SK-N-SH treated with all-trans-retinoic acid at 6 μM for 48 hours (cell line): ENCODE results near the gene PJA2.

Experiments used
- ATAC-seq: fragments of 200-7000 bp; cut with Tn5 transposase; 3 replicates; pipeline ENCODE4 v1.9.1; 2020; ENCODE audit warnings: mild to moderate bottlenecking, moderate library complexity
- ARNTL ChIP-seq: fragments of 450-650 bp; formaldehyde crosslinking; IDR thresholded peaks from 2 replicates; pipeline ENCODE4 v1.5.0; 2020; ENCODE audit warnings: low read depth, mild to moderate bottlenecking, moderate library complexity, borderline replicate concordance
- BACH2 ChIP-seq: fragments of 250-450 bp; sonication (Bioruptor Pico); IDR thresholded peaks from 2 replicates; pipeline ENCODE4 v1.9.0; 2021; ENCODE audit warnings: mild to moderate bottlenecking, borderline replicate concordance
- CSDC2 ChIP-seq: fragments of 250-450 bp; sonication (Bioruptor Pico); IDR thresholded peaks from 2 replicates; pipeline ENCODE4 v1.5.0; 2020; ENCODE audit warnings: mild to moderate bottlenecking, moderate library complexity
- ESRRG ChIP-seq: fragments of 250-450 bp; sonication (Bioruptor Pico); IDR thresholded peaks from 2 replicates; pipeline ENCODE4 v1.6.1; 2021; ENCODE audit warnings: mild to moderate bottlenecking
- GLIS3 ChIP-seq: fragments of 250-450 bp; sonication (Bioruptor Pico); IDR thresholded peaks from 2 replicates; pipeline ENCODE4 v1.5.0; 2020; ENCODE audit warnings: mild to moderate bottlenecking, moderate library complexity
- ISL1 ChIP-seq: fragments of 250-450 bp; sonication (Bioruptor Pico); IDR thresholded peaks from 2 replicates; pipeline ENCODE4 v2.1.2; 2022; ENCODE audit warnings: mild to moderate bottlenecking, moderate library complexity
- OSR1 ChIP-seq: fragments of 250-450 bp; sonication (Bioruptor Pico); IDR thresholded peaks from 2 replicates; pipeline ENCODE4 v1.8.0; 2022; ENCODE audit warnings: moderate library complexity, mild to moderate bottlenecking, inconsistent platforms
- PPARA ChIP-seq: fragments of 250-450 bp; sonication (Bioruptor Pico); IDR thresholded peaks from 2 replicates; pipeline ENCODE4 v1.5.0; 2020; ENCODE audit warnings: mild to moderate bottlenecking, borderline replicate concordance
- RARB ChIP-seq: fragments of 250-450 bp; sonication (Bioruptor Pico); IDR thresholded peaks from 2 replicates; pipeline ENCODE4 v1.8.0; 2021; ENCODE audit warnings: mild to moderate bottlenecking, moderate library complexity
- SNAI2 ChIP-seq: fragments of 250-450 bp; sonication (Bioruptor Pico); IDR thresholded peaks from 2 replicates; pipeline ENCODE4 v1.5.0; 2020; ENCODE audit warnings: mild to moderate bottlenecking, moderate library complexity
- TCF4 ChIP-seq: fragments of 250-450 bp; sonication (Bioruptor Pico); IDR thresholded peaks from 2 replicates; pipeline ENCODE4 v1.8.0; 2021; ENCODE audit warnings: mild to moderate bottlenecking, moderate library complexity, borderline replicate concordance
- TOX ChIP-seq: fragments of 250-450 bp; sonication (Bioruptor Pico); IDR thresholded peaks from 2 replicates; pipeline ENCODE4 v1.8.0; 2021; ENCODE audit warnings: mild to moderate bottlenecking, moderate library complexity, borderline replicate concordance
- ZC3H10 ChIP-seq: fragments of 250-450 bp; sonication (Bioruptor Pico); IDR thresholded peaks from 2 replicates; pipeline ENCODE4 v1.5.1; 2021; ENCODE audit warnings: mild to moderate bottlenecking, moderate library complexity
- ZFP3 ChIP-seq: fragments of 250-450 bp; sonication (Bioruptor Pico); IDR thresholded peaks from 2 replicates; pipeline ENCODE4 v1.5.0; 2020; ENCODE audit warnings: mild to moderate bottlenecking, moderate library complexity
- ZFP30 ChIP-seq: fragments of 450-650 bp; formaldehyde crosslinking; IDR thresholded peaks from 2 replicates; pipeline ENCODE4 v1.5.0; 2022; ENCODE audit warnings: mild to moderate bottlenecking, moderate library complexity
- ZNF565 ChIP-seq: fragments of 450-650 bp; formaldehyde crosslinking; conservative IDR thresholded peaks from 2 replicates; pipeline ENCODE4 v1.5.0; 2020; ENCODE audit warnings: low read depth, mild to moderate bottlenecking, moderate library complexity
- ZNF70 ChIP-seq: fragments of 450-650 bp; formaldehyde crosslinking; IDR thresholded peaks from 2 replicates; pipeline ENCODE4 v1.5.0; 2020; ENCODE audit warnings: mild to moderate bottlenecking, moderate library complexity
- ZNF8 ChIP-seq: fragments of 450-650 bp; formaldehyde crosslinking; IDR thresholded peaks from 2 replicates; pipeline ENCODE4 v1.5.0; 2020; ENCODE audit warnings: mild to moderate bottlenecking, moderate library complexity
- TF ChIP-seq, protein P1 (sequence below): fragments of 250-450 bp; sonication (Bioruptor Pico); IDR thresholded peaks from 2 replicates; pipeline ENCODE4 v1.8.0; 2020; ENCODE audit warnings: mild to moderate bottlenecking, moderate library complexity, borderline replicate concordance
- TF ChIP-seq, protein P2 (sequence below): fragments of 250-450 bp; sonication (Bioruptor Pico); IDR thresholded peaks from 2 replicates; pipeline ENCODE4 v1.5.1; 2021; ENCODE audit warnings: mild to moderate bottlenecking, moderate library complexity
- TF ChIP-seq, protein P3 (sequence below): fragments of 250-450 bp; sonication (Bioruptor Pico); IDR thresholded peaks from 2 replicates; pipeline ENCODE4 v1.5.1; 2020; ENCODE audit warnings: low read depth, mild to moderate bottlenecking, moderate library complexity
- TF ChIP-seq, protein P4 (sequence below): fragments of 250-450 bp; sonication (Bioruptor Pico); IDR thresholded peaks from 2 replicates; pipeline ENCODE4 v1.5.0; 2020; ENCODE audit warnings: mild to moderate bottlenecking, moderate library complexity

The PJA2 gene

DNA sequence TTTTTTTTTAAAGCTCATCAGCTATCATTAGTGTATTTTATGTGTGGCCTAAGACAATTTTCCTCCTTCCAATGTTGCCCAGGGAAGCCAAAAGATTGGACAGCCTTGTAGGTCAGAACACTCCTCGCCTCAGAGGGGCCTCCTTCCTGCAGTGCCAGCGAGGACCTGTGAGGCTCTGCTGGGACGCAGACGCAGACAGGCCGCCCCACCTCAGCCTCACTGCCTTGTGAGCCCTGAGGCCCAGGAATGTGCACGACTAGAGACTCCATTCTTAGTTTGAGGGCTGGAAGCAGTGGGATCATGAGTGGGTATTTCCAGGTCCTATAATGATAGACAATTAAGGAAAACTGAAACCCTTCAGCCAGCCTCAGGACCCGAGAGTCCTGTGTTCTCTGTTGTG, 85.4 kb downstream of the PJA2 start:
- no peak for ATAC-seq
- TF ChIP-seq ESRRG (CRISPR knock-in tag), result no peak
- no peak for TF ChIP-seq TOX (CRISPR knock-in tag)
- no peak for TF ChIP-seq ZNF8 (CRISPR knock-in tag)
- TF ChIP-seq PPARA, result no peak
- TF ChIP-seq ZFP3, result no peak
- TF ChIP-seq ZC3H10, result no peak
- TF ChIP-seq, protein P1, sequence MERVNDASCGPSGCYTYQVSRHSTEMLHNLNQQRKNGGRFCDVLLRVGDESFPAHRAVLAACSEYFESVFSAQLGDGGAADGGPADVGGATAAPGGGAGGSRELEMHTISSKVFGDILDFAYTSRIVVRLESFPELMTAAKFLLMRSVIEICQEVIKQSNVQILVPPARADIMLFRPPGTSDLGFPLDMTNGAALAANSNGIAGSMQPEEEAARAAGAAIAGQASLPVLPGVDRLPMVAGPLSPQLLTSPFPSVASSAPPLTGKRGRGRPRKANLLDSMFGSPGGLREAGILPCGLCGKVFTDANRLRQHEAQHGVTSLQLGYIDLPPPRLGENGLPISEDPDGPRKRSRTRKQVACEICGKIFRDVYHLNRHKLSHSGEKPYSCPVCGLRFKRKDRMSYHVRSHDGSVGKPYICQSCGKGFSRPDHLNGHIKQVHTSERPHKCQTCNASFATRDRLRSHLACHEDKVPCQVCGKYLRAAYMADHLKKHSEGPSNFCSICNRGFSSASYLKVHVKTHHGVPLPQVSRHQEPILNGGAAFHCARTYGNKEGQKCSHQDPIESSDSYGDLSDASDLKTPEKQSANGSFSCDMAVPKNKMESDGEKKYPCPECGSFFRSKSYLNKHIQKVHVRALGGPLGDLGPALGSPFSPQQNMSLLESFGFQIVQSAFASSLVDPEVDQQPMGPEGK (CRISPR knock-in tag), result no peak
- TF ChIP-seq TCF4 (CRISPR knock-in tag), result no peak
- TF ChIP-seq ZNF565 (CRISPR knock-in tag), result no peak
- TF ChIP-seq ISL1 (CRISPR knock-in tag), result no peak
- no peak for TF ChIP-seq SNAI2 (CRISPR knock-in tag)
- no peak for TF ChIP-seq GLIS3

DNA sequence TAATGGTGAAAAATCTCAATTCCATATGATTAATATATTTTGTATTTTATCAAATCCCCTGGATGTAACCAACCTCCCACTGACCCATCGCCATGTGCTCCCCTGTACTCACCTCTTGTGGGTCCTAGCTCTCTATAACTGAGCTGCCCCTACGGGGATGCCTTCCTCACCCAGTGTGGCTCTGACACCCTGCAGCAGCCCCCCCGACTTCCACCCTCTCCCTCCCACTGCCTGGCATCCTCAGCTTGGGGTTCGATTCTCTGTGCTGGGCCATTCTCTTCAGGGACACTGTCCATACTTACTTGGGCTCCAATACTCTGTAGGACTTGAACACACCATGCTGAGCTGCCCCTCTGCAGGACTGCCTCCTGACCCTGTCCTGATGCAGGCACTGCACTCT, 87.1 kb downstream of the PJA2 start:
- no peak for TF ChIP-seq SNAI2 (CRISPR knock-in tag)
- no peak for TF ChIP-seq TOX (CRISPR knock-in tag)
- TF ChIP-seq, protein P2, sequence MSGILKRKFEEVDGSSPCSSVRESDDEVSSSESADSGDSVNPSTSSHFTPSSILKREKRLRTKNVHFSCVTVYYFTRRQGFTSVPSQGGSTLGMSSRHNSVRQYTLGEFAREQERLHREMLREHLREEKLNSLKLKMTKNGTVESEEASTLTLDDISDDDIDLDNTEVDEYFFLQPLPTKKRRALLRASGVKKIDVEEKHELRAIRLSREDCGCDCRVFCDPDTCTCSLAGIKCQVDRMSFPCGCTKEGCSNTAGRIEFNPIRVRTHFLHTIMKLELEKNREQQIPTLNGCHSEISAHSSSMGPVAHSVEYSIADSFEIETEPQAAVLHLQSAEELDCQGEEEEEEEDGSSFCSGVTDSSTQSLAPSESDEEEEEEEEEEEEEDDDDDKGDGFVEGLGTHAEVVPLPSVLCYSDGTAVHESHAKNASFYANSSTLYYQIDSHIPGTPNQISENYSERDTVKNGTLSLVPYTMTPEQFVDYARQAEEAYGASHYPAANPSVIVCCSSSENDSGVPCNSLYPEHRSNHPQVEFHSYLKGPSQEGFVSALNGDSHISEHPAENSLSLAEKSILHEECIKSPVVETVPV (CRISPR knock-in tag), result no peak
- no peak for TF ChIP-seq GLIS3
- no peak for TF ChIP-seq ZNF8 (CRISPR knock-in tag)
- no peak for TF ChIP-seq ZNF70
- TF ChIP-seq ZFP3, result no peak
- TF ChIP-seq, protein P3, sequence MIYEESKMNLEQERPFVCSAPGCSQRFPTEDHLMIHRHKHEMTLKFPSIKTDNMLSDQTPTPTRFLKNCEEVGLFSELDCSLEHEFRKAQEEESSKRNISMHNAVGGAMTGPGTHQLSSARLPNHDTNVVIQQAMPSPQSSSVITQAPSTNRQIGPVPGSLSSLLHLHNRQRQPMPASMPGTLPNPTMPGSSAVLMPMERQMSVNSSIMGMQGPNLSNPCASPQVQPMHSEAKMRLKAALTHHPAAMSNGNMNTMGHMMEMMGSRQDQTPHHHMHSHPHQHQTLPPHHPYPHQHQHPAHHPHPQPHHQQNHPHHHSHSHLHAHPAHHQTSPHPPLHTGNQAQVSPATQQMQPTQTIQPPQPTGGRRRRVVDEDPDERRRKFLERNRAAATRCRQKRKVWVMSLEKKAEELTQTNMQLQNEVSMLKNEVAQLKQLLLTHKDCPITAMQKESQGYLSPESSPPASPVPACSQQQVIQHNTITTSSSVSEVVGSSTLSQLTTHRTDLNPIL (CRISPR knock-in tag), result no peak
- no peak for TF ChIP-seq ZC3H10
- TF ChIP-seq OSR1 (CRISPR knock-in tag), result no peak
- TF ChIP-seq PPARA, result no peak
- no peak for TF ChIP-seq ARNTL (CRISPR knock-in tag)
- TF ChIP-seq, protein P1 (CRISPR knock-in tag), result no peak
- TF ChIP-seq ESRRG (CRISPR knock-in tag), result no peak
- TF ChIP-seq RARB (CRISPR knock-in tag), result no peak
- TF ChIP-seq ISL1 (CRISPR knock-in tag), result no peak
- no peak for TF ChIP-seq CSDC2 (CRISPR knock-in tag)
- TF ChIP-seq TCF4 (CRISPR knock-in tag), result no peak
- no peak for TF ChIP-seq ZFP30 (CRISPR knock-in tag)
- no peak for ATAC-seq

DNA sequence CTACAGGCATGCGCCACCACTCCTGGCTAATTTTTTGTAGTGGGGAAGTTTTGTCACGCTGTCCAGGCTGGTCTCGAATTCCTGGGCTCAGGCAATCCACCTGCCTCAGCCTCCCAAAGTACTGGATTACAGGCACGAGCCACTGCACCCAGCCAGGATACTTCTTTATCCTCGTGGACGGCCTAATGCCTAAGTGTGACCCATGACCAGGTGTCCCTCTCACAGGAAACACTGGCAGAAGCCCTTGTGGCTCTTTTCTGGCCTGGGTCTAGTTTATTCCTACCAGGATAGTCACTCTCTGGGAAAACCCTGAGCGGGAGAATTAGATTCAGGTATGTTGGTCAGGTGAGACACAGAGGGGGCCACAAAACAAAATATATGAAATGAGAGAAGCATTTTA, 90.4 kb downstream of the PJA2 start:
- TF ChIP-seq RARB (CRISPR knock-in tag) (no peak), ZNF8 (CRISPR knock-in tag) (no peak), ZFP3 (no peak), TCF4 (CRISPR knock-in tag) (no peak), BACH2 (CRISPR knock-in tag) (no peak), ZC3H10 (no peak), ZFP30 (CRISPR knock-in tag) (no peak), GLIS3 (no peak), ZNF70 (no peak), ARNTL (CRISPR knock-in tag) (no peak), ISL1 (CRISPR knock-in tag) (no peak)
- TF ChIP-seq, protein P3 (CRISPR knock-in tag), result no peak
- TF ChIP-seq, protein P2 (CRISPR knock-in tag), result no peak
- TF ChIP-seq, protein P1 (CRISPR knock-in tag), result no peak
- TF ChIP-seq, protein P4, sequence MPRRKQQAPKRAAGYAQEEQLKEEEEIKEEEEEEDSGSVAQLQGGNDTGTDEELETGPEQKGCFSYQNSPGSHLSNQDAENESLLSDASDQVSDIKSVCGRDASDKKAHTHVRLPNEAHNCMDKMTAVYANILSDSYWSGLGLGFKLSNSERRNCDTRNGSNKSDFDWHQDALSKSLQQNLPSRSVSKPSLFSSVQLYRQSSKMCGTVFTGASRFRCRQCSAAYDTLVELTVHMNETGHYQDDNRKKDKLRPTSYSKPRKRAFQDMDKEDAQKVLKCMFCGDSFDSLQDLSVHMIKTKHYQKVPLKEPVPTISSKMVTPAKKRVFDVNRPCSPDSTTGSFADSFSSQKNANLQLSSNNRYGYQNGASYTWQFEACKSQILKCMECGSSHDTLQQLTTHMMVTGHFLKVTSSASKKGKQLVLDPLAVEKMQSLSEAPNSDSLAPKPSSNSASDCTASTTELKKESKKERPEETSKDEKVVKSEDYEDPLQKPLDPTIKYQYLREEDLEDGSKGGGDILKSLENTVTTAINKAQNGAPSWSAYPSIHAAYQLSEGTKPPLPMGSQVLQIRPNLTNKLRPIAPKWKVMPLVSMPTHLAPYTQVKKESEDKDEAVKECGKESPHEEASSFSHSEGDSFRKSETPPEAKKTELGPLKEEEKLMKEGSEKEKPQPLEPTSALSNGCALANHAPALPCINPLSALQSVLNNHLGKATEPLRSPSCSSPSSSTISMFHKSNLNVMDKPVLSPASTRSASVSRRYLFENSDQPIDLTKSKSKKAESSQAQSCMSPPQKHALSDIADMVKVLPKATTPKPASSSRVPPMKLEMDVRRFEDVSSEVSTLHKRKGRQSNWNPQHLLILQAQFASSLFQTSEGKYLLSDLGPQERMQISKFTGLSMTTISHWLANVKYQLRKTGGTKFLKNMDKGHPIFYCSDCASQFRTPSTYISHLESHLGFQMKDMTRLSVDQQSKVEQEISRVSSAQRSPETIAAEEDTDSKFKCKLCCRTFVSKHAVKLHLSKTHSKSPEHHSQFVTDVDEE (CRISPR knock-in tag), result no peak
- ATAC-seq, result no peak
